ENCODE results near the gene CTRB1. TPM values are rescaled to one million over a fixed set of nuclear protein-coding genes. Genes with fewer than 3 reads are reported as not detected.
A peak's percentile ranks its signal among the peaks of the same experiment; 100 is the strongest.

Gene CTRB1
- total and polyA plus RNA-seq, 2 of the 8 experiments (the other 6 are each of a cell fraction or from before 2014, with no cell fraction given) = not detected

DNA sequence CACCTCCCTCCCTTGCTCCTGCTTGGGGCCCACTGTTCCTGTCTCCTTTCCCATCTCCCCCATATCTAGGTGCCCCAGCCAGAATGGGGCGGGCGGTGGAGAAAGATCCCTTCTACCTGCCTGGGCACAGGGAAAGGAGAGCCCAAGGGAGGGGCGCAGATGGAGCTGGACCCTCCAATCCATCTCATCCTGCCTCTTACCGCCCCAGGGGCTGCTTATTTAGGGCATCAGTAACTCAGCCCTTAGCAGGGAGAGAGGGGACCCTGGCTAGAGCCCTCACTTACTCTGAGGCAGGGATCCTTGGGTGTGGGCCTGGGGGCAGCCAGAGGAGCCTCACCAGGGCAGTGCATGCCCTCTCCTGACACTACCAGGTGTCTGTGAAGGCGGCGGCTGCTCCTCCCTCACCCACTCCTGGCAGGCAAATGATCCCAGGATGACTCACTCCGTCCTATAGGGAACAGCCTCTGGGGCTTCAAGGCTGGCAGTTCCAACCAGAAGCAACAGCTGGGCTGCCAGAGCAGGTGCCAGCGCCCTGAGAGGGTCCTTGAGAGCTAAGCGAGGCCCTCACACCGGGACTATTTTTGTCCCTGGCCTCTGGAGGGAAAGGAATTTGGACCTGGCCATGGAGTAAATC is 49.0 kb downstream of the CTRB1 start:
- Histone ChIP-seq H3K18ac (ENCODE audit: extremely low read depth, low read length) (no peak overlapping the region; the same call in 1 of the 2 replicates), H2AK5ac (ENCODE audit: low read depth, low read length) (no peak overlapping the region), H3K56ac (replicated peaks; ENCODE audit: insufficient read length, low read depth, low read length) (no peak overlapping the region), H3K27ac (ENCODE audit: low read depth, low read length) (no peak overlapping the region), H4K91ac (replicated peaks; ENCODE audit: insufficient read length, low read length) (no peak overlapping the region), H4K5ac (ENCODE audit: insufficient read length, low read depth, low read length) (no peak overlapping the region), H3K36me3 (ENCODE audit: control insufficient read depth in 2 of 4, insufficient read depth in 4 of 4, low read length in 3 of 4) (no peaks in the 10 kb centered on the region), H3K9me3 (ENCODE audit: insufficient read depth in 2 of 2, low read depth in 1 of 2, low read length in 1 of 2) (no peaks in the 10 kb centered on the region), H3K27me3 (replicated peaks in 1 of 4; ENCODE audit: control insufficient read depth in 3 of 4, extremely low read depth in 1 of 4, insufficient read depth in 3 of 4, low read length in 3 of 4) (no peaks in the 10 kb centered on the region), H3K4ac (replicated peaks; ENCODE audit: insufficient read length, low read depth, low read length) (no peak overlapping the region), H2BK5ac (ENCODE audit: low read depth, low read length) (no peak overlapping the region), H3K4me3 (ENCODE audit: extremely low read depth in 1 of 4, insufficient read depth in 2 of 4, low read depth in 3 of 4, low read length in 4 of 4) (no peak overlapping the region), H2BK15ac (ENCODE audit: low read length) (no peak overlapping the region), H4K8ac (ENCODE audit: extremely low read depth, insufficient read depth, low read length) (no peak overlapping the region), H2AFZ (ENCODE audit: low read length) (no peak overlapping the region), H2BK12ac (ENCODE audit: low read depth, low read length) (no peak overlapping the region), H3K4me2 (ENCODE audit: insufficient read depth in 1 of 2, low read depth in 2 of 2, low read length in 2 of 2) (no peak overlapping the region), H2BK120ac (replicated peaks; ENCODE audit: low read depth, low read length) (no peak overlapping the region), H3K23me2 (ENCODE audit: low read depth, low read length) (peaks cover 11% of the 10 kb centered on the region; the same call in 1 of the 2 replicates), H3K79me2 (ENCODE audit: control insufficient read depth in 1 of 2, insufficient read depth in 2 of 2, low read length in 2 of 2) (peaks cover 0 to 28% of the 10 kb centered on the region in 2 experiments; a peak in 2 of 4 replicates), H4K20me1 (replicated peaks in 1 of 2; ENCODE audit: control insufficient read depth in 1 of 2, insufficient read depth in 2 of 2, low read length in 2 of 2) (peaks cover 10 to 15% of the 10 kb centered on the region in 2 experiments), H3K23ac (ENCODE audit: insufficient read length) (no peak overlapping the region), H3K14ac (ENCODE audit: insufficient read length) (no peak overlapping the region), H3K4me1 (replicated peaks in 1 of 4; ENCODE audit: control insufficient read depth in 3 of 4, insufficient read depth in 4 of 4, low read length in 3 of 4) (peaks cover 0 to 19% (median 16%) of the 10 kb centered on the region in 4 experiments; a peak in 6 of 7 replicates), H3K79me1 (ENCODE audit: low read depth, low read length) (peaks cover 15% of the 10 kb centered on the region), H3K9ac (replicated peaks in 1 of 4; ENCODE audit: extremely low read depth in 1 of 4, low read depth in 3 of 4, low read length in 3 of 4) (no peak overlapping the region), H2BK20ac (ENCODE audit: low read length) (no peak overlapping the region)
- FAIRE-seq (no peak), DNase-seq (ENCODE audit: low read depth in 1 of 2, low spot score in 2 of 2) (no peak)
- 0 out of 2 replicates have a peak, but pooled peaks have one; percentile 34 for TF ChIP-seq JUND (IDR thresholded peaks at IDR 0.05; ENCODE audit: low read length)
- TF ChIP-seq, protein P1, sequence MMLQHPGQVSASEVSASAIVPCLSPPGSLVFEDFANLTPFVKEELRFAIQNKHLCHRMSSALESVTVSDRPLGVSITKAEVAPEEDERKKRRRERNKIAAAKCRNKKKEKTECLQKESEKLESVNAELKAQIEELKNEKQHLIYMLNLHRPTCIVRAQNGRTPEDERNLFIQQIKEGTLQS (IDR thresholded peaks at IDR 0.05; ENCODE audit: insufficient read depth, low read depth, low read length) = no peak
- ChIA-PET CTCF (ENCODE audit: partially characterized antibody) (interaction anchor here (0.8 to 3.5 kb wide), 7 partner anchors 11 to 69 kb away, joined by 3 to 20 read pairs (median 3); no protein-coding TSS in a partner anchor), POLR2A (ENCODE audit: partially characterized antibody) (interaction anchor here (0.6 to 9.2 kb wide), 10 partner anchors 8 to 205 kb away, joined by 3 to 158 read pairs (median 3); partner anchors contain the start of gene BCAR1)
- WGBS, 2 experiments (ENCODE audit: extremely low coverage in 1 of 2, insufficient coverage in 1 of 2, insufficient read length in 1 of 2, insufficient replicate concordance in 2 of 2, low coverage in 1 of 2, low lambda C conversion rate in 2 of 2, missing lambda C conversion rate in 1 of 2) = 83% methylated on average over 7 of the region's 10 CpGs; no CpG with 5 or more reads in 1 of the 2 experiments
